ENCODE results near the gene FOXP1. TPM values are rescaled to one million over a fixed set of nuclear protein-coding genes. Genes with fewer than 3 reads are reported as not detected.

FOXP1 gene
- total RNA-seq, 1 donor from 2014 or later: 56.7 TPM

DNA sequence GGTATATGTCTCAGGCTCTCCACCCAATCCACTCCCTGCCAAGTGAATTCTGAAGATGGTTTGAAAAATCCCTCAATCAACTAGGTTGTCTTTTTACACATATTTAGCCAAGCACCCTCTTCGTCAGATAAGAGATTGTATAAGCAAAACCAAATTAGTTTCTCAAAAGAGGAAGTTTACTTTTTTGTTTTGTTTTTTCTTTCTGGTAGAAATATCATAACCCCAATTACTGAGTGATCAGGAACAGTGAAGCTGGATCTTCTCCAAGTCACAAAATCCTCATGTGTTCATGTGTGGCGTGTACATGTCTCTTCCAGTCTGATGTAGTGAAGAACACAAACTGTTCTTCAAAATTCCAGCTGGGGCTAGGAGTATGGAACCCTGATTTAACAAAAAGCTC, 180.6 kb downstream of the FOXP1 start:
- no peak for DNase-seq (ENCODE audit: low read depth in 2 of 2)

DNA sequence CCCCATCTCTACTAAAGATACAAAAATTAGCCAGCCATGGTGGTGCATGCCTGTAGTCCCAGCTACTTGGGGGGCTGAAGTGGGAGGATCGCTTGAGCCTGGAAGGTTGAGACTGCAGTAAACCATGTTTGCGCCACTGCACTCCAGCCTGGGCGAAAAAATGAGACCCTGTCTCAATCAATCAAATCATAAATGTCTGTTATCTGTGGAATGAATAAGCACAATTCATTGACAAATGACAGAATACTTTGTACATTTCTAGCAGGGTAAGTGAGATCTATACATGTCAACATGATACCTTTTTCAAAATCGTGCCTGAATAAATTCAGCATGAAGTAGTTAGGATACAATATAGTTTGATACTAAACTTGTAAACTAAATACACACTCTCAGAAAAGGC, 181.2 kb downstream of the FOXP1 start:
- no peak for DNase-seq (ENCODE audit: low read depth in 2 of 2)

DNA sequence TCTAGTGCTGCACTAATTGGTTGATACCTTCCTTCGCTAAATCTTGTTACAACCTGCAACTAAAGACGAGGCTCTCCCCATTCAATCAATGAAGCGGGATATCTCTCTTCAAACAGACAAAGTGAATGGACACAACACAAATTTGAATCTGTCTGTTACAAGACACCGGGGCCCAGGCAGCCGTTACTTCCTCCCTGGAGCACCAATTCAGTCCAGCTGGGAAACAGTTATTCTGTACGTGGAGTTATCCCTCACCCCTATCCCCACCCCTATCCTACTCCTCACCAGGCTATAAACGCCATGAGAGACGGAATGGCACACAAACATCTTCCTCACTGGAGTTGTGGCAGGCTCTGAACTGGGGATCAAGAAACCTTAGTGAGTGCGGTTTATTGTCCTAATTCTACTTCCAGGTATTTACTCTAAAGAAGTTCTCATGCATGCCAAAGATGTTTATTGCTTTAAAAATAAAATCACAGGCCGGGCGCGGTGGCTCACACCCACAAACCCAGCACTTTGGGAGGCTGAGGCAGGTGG, 181.8 kb downstream of the FOXP1 start:
- DNase-seq (ENCODE audit: low read depth in 2 of 2): no peak

DNA sequence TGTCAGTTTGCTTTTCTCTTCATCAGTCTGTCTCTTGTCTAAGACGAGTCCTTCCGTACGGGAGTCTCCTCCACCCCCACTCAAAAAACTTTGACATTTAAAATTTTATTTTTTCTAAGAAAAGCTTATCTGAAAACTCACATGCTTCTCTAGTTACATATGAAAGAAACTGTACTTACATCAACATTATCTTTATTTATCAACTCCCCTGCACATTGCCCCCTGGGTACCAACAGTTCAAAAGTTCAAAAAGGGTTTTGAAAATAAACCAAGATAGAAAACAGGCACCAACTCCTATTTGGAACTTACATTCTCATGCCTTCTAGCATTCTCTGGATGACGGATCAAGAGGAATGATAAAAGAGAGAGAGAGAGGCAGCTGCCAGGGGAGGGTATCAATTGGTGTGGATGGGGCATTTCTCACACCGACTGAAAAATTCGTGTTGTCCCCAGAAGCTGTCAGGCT, 182.5 kb downstream of the FOXP1 start:
- DNase-seq (ENCODE audit: low read depth in 2 of 2): no peak

DNA sequence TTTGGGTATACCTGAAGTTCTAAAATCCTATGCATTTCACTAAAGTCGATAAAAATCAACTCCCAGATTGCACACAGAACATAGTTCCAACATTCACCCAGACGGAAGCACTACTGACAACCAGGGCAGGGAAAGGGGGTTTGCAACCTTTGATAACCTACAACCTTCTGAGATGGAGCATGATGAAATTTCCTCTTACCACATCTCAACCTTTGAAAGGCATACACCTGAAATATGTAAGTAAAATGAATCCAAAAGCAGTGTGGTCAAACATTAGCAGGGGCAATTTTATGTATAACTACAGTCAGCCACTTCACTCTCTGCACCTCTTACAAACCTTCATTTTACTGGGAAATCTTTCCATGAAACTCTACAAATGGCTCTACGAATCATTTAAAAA, 184.1 kb downstream of the FOXP1 start:
- no peak for DNase-seq (ENCODE audit: low read depth in 2 of 2)

DNA sequence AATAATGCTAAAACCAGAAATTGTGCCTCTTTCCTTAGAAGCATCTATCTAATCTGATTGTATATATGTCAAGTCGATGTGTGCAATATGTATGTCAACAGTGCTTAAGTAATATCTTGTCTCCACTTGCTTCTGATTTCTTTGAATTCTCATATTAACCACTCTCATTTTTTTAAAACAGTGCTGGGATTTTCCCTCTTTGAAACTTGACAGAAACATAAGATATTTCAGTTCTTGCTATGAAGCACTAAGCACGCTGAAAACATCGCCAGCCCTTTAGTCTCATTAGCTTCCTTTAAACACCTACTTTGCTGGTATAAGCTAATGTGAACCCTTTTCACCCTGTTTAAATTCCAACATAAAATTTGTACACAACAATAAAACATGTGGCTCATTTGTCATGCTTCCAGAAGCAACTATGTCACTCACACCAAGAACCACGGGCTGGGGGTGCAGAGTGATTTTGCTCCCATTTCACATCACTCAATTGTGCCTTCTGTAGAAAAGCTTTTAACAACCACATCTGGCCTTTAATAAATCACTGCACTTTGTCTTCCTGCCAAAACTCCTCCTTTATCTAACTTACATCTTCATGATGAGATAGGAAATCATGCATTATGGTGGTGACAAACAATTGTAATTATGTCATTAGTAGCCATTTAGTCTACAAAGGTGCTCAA, 185.2 kb downstream of the FOXP1 start:
- DNase-seq (ENCODE audit: low read depth in 2 of 2): no peak

DNA sequence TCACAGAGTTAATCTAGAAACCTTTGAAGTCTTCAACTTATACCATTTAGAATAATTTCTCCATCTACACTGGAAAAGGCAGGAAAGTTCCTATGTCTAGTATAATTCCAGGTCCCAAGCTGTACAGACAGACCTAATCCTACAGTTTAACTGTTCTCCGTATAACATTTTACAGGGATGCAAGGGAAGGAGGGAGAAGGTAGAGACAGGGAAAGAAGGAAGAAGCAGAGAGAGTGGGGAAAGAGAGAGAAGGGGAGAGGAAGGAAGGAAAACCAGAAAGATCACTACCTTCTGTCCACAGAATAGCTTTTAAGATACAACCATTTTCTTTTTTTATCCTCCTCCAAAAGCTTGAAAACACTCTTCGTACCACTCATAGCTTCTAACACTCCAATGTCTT, 185.8 kb downstream of the FOXP1 start:
- DNase-seq (ENCODE audit: low read depth in 2 of 2): no peak

DNA sequence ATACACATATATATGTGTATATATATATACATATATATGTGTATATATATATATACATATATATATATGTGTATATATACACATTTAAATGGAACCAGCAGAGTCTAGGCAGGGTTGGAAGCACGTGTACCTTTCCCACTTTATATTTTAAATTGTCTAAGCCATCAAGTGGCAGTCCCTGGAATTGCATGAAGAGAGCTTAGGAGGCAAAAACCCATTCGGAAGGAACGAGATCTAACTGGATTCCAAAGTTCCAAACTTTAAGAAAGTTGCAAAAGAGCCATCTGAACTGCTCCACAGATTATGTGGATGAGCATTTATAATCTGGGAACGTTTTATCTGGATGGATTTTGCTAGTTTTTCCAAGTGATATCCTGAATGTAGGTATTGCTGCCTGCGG, 186.5 kb downstream of the FOXP1 start:
- peak in 1 of 2 donors; percentile 50 for DNase-seq (ENCODE audit: low read depth in 2 of 2)

DNA sequence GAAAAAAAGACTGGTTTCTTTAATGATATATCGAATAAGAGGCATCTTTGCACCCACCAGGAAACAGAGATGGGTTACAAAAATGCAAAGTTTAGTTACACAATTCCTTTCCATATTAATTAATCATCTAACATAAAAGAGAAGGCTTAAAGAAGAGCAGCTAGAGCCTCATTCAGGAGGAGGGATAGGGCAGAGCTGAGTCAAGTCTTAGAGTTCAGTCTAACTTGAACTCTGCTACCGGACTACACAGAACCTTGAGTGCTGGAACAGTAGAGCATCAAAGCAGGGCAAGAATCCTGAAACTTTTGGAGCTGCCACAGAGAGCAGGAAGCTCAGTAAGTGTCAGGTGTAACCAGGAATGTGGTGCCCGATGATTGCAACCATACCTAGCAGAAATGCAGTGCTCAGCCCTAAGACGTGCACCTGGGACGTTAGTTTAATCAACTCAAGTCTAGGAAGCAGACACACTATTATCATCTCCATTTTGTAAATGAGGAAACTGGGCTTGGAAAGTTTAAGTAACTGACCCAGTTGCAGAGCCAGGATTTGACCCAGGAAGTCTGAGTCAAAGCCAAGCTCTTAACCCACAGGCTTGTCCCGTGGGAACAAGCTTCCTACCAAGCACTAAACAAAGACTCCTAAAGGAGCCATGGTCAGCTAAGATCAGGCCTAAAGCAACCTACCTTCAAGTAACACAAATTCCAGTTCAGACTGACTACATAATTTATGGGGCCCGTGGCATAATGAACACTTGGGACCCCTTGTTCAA, 187.4 kb downstream of the FOXP1 start:
- peak in 1 of 2 donors; percentile 76 for DNase-seq (ENCODE audit: low read depth in 2 of 2)

DNA sequence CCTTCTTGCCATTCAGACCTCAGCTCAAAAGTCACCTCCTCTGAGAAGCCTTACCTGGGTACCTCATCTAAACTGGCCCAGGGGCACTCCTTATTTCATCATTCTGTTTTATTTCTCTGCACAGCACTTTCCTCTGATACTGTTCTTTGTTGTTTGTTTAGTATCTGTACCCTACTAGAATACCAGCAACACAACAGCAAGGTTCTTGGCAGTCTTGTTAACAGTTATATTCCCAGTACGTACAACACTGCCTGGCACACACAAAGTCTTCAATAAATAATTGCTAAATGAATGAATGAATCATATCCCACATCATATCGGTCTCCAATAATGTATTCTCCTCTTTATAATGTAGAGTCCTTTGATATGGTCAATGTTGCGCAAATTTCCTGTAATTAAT, 188.1 kb downstream of the FOXP1 start:
- DNase-seq (ENCODE audit: low read depth in 2 of 2): no peak

DNA sequence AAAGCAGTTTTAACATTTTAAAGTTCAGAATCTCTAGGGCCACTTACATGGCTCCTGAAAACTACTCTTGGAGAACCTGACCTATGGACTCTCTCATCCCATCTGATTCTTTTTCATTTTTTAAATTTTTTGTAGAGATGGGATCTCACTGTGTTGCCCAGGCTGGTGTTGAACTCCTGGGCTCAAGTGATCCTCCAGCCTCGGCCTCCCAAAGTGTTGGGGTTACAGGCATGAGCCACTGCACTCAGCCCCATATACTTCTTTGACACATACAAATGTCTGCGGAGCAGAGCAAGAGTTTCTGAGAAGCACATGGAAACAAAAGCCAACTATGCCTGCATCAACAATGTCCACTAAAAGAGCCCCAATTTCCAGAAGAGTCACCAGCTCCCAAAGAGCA, 189.8 kb downstream of the FOXP1 start:
- DNase-seq (ENCODE audit: low read depth in 2 of 2): no peak

DNA sequence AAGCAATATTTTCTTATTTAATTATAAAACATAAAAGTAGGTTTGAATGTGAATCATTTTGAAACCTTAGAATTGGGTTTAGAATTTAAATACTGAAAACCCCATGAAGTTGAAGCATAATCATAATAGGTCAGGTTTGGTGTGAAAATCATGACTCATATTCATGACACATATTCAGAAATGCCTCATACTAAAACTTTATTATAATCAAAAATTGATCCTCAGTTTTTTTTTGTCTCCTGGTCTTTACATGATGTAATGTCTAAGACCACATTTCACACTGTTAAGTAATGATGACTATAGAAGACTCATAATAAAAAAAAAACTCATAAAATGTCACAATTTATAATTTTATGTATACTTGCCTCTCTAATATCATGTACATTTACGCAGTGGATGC, 190.4 kb downstream of the FOXP1 start:
- peak in 1 of 2 donors; percentile 35 for DNase-seq (ENCODE audit: low read depth in 2 of 2)

DNA sequence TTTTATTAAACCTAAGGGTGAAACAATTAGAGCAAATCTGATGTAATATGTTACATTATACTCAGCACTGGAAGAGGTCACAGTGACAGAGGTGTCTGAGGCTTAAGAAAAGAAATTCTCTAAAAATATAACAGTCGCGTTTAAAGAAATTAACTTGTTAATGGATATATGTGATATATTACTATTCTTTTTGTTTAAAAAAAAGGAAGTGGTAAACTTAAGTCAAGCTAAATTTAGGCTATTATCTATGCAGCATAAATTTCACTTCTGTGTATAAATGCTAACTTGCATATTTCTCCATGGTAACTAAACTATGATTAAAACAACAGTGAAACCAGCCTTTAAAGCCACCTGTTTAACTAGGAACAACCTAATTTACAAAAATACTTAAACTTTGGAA, 191.3 kb downstream of the FOXP1 start:
- no peak for DNase-seq (ENCODE audit: low read depth in 2 of 2)

DNA sequence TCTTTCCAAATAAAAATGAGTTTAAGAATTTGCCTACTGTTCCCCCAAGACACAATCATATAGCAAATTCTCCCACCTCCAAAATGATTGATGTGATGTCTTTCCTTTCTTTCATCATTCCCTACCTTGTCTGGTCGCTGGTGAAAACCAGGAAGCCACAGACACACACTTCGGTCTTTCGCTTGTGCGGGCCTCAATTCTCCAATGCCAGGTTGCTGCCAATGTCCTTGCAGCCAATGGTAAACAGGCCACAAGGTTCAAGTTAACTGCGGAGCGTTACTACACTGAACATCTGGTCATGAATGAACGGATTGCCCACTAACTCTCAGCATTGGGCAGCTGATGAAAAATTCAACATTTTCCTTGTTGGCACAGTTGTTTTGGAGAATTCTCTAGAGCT, 192.2 kb downstream of the FOXP1 start:
- DNase-seq (ENCODE audit: low read depth in 2 of 2): no peak

DNA sequence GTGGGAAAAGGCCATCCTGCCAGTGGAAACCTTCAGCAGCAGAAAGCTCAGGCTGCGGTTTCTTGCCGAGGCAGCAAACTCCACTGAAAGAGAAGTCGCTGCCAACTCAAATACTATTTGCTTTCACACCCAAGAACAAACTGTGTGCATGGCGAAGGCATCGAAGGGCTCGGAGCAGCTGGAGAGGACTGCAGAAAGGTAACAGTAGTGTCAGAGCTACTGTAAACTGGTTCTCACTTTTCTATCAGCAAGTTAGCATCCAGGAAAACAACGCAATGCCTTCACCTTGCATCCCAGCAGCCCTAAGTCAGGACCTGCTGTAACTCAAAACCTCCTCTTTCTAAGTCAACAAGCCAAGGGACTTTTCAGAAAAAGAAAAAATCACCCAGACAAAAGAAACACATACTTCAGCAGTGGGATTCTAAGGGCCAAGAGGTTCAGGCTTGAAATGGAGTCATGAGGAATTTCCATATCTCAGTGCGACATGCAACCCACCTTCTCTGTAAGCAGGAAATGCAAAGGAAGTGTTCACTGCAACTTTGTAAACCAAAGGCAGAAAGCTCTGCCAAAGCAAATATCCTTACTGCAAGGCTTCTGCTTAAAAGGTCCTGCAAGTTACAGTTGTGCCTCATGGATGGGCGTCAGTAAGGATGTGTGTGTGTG, 193.5 kb downstream of the FOXP1 start:
- peak; percentile 48 to 90 for DNase-seq (ENCODE audit: low read depth in 2 of 2)

DNA sequence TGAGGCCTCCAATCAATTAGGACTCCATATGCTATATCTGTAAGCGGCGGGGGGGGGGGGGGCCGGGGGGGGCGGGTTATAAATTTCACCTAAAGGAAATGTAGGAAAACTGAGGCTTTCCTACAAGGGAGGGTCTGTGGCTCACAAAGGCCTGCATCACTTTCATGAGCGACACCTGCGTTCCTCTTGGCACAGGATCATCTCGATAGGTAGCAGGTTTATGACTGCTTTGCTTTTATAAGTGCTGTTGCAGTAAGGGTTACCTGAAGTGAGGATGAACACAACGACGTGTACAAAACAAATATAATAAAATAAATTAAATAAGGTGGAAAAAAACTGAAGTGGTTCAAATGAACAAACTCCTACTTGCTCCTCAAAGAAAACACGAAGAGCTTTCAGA, 194.3 kb downstream of the FOXP1 start:
- DNase-seq (ENCODE audit: low read depth in 2 of 2): no peak

DNA sequence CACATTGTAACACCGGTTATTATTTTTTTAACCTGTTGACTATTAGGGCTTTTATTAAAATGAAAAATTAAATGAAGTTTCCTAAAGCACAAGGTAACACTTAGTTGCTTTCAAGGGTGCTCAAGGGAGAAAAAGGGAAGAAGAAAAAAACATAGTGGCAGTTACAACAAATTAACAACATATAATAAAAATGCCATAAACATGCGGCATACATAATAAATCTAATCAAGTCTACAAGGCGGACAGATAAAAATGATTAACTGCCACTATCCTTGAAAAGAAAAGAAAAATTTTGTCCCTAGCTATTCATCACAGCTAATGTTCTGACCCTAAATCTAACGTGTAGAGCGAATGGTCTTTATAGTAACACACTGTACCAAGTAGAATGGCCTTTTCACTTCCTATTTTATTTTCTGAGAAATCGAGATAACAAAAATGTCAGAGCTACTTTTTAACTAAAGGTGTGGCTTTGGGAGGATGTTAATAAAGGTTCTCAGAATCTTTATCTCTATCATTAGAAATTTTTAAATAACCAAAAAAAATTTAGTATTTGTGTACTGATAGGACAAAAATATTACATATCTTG, 194.9 kb downstream of the FOXP1 start:
- no peak for DNase-seq (ENCODE audit: low read depth in 2 of 2)

DNA sequence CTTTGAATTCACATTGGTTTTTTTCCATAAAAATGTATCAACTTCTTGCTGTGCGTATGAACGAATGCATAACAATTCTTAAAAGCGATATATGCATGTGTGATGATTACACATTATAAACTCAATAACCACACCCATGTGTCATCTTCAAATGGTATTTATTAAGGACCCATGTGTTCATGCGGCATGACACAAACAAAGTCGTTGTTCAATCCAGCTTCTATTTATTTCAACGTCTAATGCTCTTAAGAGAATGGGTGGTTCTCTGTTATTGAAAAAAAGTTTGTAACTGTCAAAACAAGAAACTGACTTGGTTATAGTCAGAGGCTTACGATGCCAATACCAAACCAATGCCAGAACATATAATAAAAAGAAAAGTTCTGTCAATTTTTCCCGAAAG, 195.9 kb downstream of the FOXP1 start:
- DNase-seq (ENCODE audit: low read depth in 2 of 2): no peak

DNA sequence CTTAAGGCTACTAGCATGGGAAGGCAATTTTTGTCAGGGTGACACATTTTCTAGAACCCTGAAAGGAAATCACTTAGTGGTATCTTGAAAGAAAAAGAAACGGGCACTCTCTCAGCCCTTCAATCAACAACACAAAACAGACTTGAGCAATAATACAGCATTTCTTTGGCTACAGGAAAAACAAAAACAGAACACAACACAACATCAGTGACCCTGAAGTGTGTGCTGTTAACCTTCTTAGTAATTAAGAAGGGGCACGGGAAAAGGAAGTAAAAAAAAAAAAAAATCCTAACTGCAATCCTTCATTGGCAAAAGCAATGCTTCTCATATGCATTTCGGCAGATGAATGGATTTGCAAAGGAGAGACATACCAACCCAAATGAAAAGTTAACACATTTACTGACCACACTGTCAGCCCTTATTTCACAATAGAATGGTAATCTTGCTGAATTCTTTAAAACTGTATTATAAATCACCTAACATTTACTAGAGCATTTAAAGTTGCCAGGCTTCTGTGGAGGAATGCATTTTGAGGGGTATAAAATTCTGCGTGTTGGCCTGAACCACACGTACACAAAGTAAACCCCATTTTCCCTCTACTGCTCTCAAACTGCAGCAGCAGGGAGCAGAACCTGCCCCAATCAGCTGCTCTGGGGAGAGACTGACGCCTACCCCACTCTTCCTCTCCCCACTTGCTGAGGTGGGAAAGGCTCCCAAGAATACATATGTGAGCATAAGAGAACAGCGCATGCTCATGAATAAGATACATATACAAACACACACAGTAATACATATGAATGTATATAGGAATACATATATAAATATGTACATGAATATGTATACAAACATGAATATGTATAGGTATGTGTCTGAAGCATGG, 198.5 kb downstream of the FOXP1 start:
- DNase-seq (ENCODE audit: low read depth in 2 of 2): no peak

DNA sequence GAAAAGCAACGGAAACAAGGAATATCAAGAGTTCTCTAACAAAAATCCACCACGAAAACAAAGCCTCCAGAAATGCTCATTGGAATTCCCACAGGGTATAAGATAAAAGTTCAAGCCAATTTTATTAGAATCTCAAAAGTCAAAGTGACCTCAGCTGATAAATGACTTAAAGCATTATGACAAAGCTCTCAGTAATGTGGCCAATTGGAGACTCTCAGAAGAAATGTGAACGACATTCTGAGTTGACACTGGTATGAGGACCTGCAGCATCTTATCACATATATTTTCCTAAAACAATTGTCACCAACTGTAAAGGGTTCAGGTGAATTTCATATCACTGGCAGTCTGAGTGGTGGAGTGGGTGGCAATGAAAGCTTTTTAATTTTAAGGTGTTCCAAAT, 199.1 kb downstream of the FOXP1 start:
- no peak for DNase-seq (ENCODE audit: low read depth in 2 of 2)

DNA sequence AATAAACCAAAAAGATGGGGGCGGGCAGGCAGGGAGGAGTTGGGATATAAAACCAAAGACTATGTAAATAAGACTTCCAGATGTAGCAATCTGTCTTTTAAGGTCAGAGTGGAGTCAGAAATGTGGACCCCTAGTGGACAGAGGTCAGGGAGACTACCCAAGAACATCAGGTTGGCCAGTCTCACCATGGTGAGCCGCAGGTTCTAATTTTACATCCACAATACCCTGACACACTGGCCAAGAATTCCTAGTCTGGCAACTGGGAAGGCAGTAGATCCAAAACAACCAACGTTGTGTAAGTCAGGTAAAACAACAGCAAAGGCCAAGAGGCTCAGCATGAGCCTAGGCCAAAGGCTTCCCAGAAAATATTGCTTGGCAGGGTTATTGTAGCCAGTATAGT, 203.4 kb downstream of the FOXP1 start:
- DNase-seq (ENCODE audit: low read depth in 2 of 2): no peak
